GM18861 (cell line): ENCODE results near the gene NXPH4.

Experiments
- ATAC-seq: cut with Tn5 transposase; IDR thresholded peaks from one replicate; pipeline ENCODE4 v1.9.1; 2021; ENCODE audit not compliant: unreplicated experiment

Gene NXPH4

DNA sequence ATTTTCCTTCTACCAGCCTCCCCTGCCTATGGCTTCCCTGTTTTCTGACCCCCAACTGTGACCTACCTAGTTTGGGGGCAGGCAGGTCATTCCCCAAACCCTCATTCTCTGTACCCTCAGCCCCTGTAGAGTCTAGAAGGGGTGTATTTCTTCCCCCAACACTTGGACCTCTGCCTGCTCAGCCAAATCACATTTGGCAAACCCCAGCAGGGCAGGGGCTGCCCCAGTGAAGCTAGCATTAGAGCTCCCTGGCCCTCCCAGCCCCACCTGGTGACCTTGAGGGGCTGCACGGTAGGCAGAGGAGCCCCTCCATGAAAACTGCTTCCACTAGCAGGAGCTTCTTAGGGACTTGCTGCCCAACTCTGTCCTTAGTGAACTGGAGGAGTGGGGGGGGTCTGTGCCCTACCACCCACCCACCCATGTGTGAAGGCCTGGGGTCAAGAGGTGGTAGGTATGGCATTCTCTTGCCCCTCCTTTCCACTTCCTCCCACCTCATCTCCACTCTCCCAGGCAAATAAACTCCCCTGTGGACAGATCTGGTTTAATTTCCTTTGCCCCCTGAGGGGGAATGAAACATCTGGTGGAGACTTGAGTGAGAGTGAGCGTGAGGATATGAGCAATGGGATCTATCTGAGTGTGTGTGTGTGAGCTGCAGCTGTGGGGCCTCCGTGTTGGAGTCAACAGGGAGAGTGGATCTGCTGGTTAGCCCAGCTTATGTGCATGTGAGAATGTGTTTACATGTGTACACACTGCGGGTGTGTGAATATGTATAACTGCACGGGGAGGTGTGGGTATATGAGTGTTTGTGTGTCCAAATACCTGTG is 1.6 kb downstream of the NXPH4 start:
- ATAC-seq = no peak

DNA sequence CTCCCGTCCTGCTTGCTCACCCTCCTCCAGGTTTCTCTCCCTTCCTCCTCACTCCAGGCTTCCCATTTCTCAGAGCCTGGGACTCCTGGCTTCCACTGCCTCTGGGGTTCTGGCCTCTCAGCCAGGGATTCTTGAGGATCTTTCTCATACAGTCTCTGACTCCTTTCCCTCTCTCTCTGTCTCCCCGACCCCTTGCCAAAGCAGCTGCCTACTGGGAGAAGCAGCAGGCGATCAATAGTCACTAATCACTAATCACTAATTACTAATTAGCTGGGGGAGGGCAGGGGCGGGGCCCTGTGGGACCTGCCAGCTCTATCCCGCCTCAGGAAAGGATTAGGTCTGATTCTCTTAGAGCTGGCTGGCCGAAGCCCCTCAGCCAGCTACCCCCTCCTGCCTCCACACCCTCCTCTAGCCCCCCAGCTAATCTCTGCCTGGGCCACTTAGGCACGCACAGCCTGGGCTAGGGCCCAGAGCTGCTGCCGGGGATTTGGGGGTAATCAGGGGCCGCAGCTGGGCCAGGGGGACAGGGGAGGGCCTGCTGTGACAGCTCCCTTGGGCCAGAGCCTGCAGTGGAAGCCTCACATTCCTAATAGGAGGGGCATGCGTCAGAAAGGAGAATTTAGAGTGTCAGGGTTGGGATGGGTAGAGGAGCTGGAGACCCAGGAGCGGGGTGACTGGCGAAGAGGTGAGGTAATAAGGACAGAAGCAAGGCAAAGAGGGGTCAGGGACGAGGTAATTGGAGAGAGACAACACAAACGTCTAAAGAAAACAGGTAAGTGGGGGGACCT is 2.8 kb downstream of the NXPH4 start:
- ATAC-seq = no peak

DNA sequence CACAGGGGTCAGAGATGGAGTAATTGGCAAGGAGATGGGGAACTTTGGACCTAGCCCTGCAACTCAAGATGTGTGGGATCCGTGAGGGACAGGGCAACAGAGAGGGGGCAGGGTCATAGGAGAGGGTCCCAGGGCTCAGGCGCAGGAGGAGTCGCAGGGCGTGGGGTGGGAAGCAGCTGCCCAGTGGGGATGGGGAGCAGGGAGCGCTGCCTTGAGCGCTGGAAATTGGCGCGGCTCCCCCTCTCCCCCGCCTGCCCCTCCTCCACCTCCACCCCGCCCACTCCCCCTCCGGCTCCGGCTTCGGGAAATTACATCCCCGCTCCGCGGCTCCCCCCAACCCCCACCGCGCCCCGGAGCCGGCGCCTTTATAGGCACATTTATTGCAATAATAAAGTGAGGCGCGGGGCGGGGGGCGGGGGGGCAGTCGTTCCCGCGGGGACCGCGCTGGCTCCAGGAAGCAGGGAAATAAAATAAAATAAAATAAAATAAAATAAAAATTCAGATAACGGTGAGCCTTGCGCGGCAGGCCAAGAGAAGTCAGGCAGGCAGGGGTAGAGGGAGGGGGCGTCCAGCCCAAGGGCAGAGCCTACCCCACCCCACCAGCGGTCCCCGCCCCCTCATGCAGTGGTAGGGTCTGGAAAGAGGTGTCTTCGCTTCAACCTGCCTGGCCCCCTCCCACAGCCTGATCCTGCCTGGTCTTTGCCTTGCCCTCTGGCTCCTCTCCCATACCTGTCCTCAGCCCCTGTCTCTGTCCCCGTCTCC is 3.6 kb downstream of the NXPH4 start:
- ATAC-seq = no peak

DNA sequence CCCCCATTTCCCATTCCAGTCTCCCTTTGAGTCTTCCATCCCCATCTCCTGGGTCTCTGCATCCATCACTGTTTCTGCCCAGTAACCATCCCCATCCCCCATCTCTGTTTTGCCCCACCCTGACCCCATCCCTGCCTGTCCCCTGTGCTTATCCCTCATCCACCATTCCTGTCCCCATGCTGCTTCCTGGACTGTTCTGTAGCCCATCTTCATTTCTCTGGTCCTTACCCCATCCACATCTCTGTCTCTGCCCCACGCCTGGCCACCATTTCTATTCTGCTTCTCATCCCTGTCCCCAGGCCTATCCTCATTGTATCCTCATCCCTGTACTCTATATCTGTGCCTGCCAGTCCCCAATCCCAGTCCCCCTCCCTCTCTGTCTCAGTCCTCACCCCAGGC is 4.2 kb downstream of the NXPH4 start:
- no peak for ATAC-seq

DNA sequence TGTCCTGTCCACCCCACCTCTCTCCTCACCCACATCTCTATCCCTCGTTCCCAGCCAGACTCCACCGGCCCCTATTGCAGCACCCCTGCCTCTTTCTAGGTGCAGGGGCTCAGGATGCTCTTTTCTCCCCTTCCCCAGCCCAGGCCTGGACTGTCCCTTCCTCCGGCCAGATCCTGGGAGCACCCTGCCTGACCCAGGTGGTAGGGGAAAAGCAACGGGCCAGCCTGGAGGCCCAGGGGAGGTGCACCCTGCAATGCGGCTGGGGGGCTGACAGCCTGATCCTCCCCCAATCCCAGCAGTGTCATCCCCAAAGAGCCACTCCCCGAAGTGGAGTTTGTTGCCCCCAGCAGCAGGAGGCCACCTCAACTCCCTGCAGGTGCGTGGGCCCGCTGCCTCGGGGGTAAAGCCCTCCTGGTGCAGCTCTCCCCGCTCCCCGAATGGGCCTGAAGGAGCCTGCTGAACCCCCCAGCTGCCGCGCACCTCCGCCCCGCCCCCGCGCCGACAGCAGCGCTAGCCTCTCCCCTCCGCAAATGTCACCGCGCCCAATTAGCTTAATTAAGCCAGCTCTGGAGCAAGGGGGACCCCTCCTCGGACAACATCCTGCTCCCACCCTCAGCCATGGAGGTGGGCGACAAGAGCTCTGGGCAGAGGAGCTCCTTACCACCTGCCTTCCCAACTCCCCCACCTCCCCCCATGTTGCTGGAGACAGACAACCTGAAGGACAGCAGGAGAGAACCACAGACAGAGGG is 4.7 kb downstream of the NXPH4 start:
- no peak for ATAC-seq

DNA sequence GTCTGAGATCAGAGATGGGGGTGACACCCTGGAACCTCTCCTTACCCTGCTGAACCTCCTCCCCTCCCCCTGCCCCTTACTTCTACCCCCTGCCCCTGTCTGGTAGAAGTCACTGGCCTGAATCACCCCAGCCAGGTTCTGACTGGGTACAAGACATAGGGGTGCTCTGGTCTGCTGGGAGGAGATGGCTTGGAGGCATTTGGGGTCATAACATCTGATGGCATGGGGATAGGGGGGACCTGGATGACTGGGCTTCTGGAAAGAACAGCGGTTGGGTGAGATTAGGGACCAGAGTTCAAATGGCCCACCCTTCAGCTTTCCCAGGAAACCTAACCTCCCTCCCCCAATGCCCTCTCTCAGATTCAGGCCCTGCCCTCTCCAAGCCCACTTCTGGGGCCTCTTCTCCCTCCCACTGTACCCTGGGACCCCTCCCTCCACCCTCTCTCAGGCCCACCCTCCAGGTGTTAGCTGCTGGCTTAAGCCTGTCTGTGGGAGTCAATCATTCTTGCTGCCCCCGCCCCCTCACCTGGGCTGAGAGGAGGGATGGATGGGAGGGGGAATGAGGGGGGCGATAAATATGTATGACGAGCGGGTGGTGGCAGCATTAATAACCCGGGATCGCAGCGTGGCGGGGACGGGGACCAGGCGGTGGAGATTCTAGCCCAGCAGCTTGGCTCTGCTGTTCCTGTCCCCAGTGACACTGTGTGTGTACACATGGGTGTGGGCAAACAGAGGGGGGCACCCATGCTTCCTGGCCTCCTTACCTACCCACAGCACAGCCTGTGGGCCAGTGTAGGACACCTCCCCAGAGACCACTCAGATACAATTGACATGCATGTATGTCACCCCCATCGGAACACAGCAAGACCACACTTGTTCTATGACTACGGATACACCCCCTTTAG is 5.9 kb downstream of the NXPH4 start:
- no peak for ATAC-seq

DNA sequence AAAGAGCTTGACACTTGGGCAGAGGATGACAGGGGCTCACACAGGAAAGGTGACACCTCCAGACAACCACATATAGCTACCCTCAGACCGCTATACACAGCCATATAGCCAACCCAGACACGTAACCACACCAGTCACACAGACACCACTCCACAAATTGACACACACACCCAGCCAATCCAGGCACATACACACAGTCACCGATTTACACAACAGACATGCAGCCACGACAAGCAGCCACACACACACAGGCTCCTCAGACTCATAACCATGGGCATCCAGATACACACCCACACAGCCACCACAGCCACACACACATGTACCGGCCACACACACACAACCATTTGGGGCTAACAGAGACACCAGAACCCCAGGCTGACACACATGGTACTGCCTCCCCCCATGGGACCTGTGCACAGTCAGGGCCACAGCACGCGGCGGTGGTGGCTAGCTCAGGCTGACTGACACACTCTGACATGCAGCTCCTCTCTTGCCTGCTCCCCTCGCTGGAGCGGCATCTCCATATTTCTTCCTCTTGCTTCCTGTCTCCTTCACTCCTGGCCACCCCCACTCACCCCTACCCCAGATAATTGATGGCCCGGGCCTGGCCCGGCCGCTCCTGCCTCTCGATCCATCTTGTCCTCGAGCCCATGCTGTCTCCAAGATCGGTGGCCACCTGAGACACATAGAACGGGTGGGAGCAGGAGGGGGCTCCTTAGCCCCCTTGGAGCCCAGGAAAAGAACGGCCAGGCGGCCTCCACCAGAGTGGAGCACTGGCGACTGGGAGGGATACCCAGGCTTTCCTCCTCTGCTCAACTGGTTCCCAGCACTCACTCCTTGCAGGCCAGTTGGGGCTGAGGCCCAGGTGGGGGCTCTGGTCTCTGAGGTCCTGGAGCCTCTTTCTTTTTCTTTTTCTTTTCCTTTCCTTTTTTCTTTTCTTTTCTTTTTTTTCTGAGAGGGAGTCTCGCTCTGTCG is 6.9 kb downstream of the NXPH4 start:
- no peak for ATAC-seq

DNA sequence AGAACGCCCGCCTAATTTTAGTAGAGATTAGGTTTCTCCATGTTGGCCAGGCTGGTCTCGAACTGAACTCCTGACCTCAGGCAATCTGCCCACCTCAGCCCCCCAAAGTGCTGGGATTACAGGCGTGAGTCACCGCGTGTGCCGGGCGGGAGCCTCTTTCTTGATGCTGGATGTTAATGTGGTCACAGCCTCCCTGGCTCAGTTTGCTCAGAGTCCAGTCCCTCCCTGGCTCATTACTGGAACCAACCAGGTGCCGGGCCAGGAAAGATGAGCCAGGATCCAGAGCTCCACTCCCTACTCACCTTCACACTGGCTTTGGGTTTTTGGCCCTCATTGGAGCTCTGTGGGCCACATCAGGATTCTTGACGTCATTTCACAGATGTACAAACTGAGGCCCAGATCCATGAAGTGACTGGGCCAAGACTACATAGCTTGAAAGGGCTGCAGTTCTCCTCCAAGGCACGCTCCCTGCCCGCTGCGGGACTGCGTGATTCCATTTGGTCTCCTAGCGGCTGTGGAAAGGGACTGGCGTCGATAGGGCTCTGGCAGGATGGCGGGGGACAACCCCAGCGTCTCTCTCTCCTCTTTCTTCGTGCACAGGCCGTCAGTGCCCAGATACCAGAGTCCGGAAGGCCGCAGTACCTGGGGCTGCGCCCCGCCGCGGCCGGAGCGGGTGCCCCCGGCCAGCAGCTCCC is 7.8 kb downstream of the NXPH4 start:
- ATAC-seq = no peak

DNA sequence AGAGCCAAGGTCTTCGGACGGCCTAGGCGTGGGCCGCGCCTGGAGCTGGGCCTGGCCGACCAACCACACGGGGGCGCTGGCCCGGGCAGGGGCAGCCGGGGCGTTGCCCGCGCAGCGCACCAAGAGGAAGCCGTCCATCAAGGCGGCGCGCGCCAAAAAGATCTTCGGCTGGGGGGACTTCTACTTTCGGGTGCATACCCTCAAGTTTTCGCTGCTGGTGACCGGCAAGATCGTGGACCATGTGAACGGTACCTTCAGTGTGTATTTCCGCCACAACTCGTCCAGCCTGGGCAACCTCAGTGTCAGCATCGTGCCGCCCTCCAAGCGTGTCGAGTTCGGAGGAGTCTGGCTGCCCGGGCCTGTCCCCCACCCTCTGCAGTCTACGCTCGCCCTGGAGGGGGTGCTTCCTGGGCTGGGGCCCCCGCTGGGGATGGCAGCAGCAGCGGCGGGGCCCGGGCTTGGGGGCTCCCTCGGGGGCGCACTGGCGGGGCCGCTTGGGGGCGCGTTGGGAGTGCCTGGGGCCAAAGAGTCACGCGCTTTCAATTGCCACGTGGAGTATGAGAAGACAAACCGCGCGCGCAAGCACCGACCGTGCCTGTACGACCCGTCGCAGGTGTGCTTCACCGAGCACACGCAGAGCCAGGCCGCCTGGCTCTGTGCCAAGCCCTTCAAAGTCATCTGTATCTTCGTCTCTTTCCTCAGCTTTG is 8.5 kb downstream of the NXPH4 start:
- no peak for ATAC-seq

DNA sequence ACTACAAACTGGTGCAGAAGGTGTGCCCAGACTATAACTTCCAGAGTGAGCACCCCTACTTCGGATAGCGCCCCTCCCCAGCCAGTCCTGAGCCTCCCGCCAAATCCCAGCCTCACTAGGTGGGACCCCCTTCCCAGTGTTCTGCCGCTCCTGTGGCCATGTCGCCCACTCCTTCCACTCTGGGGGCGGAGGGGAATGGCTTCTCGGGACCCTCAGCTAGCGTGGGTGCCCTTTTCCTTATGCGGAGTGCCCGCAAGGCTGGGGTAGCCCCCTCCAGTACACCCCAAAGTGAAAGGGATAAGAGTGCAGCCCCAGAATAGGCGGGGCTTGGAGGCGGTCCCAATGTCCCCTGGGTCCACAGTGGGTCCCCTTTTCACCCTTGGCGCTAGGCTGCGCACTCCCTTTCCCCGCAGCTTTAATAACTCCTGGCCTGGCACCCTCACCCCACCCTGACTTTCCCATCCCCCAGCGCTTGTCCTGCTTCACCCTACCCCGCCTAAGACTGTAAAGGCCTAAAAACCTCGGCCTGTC is 9.2 kb downstream of the NXPH4 start:
- ATAC-seq = no peak

DNA sequence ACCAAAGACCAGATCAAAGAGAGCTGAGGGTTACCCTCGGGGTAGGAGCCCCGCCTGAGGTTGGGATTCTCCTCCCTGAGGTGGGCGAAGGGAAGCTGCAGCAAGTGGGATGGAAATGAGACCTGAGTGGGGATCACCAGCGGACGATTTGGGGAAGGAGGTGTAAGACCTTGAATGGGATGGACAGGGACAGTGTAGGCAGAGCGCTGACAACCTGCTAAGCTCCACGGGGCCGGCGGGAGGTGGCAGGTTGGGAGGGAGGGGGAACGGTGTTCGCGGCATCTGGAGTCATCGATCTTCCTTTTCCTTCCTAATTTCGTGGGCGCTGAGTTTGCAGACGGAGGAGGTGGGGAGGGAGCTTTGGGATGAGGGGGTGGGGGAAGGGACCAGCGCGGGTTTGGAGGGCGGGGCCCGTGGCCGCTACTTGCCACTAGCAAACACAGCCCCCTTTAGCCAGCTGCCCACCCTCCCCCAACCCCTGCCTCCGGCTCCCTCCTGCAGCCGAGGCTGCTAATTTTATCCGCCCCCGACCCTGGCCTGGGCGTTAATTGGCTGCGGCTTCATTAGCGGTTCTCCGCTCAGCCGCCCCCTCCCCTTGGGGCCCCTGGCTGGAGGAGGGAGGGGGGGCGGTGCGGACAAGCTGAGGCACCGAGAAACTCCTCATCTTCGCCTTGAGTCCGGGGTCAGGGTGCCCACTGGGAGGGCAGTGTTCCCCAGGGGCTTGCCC is 10.2 kb downstream of the NXPH4 start:
- no peak for ATAC-seq

DNA sequence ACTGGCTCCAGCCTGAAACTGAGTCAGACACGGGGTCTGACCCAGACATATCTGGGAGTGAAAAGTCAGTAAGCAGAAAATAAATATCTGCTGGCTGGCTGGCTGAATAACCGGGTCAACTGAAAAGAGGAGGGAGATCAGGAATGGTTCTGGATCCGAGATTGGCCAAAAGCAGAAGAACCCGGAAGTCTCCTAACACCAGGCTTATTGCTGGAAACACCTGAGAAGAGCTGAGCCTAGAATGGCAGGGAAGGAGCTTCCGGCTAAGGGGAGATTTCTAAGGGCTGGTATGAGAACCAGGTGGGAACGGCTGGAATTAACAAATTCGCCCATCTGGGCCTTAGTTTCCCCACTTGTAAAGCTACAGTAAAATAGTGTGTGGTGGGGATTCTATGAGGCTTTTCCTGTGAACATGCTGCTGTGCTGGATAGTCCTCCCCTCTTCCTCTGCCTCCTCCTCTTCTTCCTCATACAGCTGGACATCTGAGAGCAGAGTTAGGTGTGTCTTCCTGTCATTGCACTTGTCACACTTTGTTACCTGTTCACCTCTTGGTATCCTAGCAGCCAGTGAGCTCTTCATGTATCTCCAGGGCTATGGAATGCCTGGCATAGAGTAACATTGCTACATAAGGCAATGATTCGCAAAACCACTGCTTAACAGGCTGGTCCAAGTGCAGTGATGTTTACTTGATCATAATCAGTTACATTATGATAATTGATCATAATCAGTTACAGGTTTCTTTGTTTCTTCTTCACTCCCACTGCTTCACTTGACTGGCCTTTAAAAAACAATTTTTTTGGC is 10.9 kb downstream of the NXPH4 start:
- ATAC-seq = no peak

DNA sequence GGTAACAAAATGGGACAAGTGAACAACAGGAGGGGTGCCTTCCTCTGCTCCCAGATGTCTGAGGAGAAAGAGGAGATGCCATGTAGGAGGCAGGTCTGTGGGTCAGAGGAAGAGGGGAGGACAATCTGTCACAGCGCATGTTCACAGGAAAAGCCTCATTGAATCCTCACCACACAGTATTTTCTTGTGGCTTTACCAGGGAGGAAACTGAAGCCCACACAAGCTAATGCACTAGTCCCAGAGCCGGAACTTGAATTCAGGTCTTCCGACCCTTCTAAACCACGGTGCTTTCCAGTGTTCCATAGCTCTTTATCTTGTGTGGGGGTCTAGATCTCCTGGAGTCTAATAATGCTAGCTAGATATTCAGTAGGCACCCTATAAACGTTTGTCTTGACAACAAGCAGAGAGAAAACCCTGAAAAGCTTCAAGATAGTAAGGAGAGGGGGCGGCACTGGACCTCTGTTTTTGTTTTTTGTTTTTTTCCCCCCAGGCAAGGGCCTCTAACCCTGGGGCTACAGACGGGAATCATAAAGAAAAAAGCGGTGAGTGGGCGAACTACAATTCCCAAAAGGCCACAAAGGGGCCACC is 12.5 kb downstream of the NXPH4 start:
- no peak for ATAC-seq

DNA sequence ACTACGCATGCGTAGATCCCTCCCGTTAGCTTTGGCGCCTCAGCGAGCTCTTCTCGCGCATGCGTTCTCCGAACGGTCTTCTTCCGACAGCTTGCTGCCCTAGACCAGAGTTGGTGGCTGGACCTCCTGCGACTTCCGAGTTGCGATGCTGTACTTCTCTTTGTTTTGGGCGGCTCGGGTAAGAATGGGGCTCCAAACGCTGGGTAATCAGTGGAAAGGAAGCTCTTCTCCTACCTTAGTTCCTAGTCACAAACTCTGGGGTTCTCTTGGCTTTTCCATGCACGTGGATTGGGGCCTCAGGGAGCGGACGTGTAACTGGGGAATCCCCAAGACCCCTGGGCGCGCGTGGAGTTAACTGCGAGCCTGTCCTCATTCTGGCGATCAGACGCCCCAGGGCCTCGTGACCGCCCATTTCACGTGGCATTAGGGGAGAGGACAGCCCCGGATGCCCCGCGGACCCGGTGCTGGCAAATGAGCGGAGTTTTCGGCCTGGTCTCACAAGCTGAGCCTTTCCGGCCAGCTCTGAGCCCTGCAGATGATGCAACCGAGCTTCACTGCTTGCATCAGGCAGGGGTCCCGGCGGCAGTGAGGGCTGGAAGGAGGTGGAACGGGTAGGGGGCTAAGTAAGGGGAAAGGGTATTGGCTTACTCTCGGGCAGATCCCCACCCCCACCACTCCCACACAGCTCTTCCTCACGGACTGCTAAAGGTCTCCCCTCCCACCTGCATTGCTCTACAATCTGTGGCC is 13.2 kb downstream of the NXPH4 start, which contains the start of gene SHMT2:
Gene SHMT2, plus strand, starts transcription at position 78 of the 747 bp plus-strand sequence. Its CDS starts 68 bp downstream, at position 146.
- peak; percentile 60 for ATAC-seq
